Measurements from ENCODE around the gene ISOC2.
"Not testable (repeated sequence)": the region's sequence is repeated elsewhere in the genome, so short reads cannot be mapped to it uniquely, and the experiment has no call there.

DNA sequence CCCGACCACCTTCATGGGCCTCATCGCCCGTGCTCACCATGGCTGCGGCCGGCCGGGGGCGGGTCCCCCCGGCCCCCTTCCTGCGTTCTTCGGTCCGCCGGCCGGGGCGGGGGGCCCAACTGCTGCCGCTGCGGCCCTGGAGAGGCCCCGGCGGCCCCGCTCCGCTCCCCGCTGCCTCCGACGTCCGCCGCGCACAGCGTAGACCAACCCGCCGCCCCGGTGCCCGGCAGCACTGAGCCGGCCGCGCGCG is 54.0 kb downstream of the ISOC2 start, which contains the start of gene UBE2S:
- TF ChIP-seq, protein P1, sequence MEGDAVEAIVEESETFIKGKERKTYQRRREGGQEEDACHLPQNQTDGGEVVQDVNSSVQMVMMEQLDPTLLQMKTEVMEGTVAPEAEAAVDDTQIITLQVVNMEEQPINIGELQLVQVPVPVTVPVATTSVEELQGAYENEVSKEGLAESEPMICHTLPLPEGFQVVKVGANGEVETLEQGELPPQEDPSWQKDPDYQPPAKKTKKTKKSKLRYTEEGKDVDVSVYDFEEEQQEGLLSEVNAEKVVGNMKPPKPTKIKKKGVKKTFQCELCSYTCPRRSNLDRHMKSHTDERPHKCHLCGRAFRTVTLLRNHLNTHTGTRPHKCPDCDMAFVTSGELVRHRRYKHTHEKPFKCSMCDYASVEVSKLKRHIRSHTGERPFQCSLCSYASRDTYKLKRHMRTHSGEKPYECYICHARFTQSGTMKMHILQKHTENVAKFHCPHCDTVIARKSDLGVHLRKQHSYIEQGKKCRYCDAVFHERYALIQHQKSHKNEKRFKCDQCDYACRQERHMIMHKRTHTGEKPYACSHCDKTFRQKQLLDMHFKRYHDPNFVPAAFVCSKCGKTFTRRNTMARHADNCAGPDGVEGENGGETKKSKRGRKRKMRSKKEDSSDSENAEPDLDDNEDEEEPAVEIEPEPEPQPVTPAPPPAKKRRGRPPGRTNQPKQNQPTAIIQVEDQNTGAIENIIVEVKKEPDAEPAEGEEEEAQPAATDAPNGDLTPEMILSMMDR (IDR thresholded peaks at IDR 0.05; ENCODE audit: low read length) = not testable (repeated sequence)
- TF ChIP-seq EZH2 (IDR thresholded peaks at IDR 0.05; ENCODE audit: borderline replicate concordance, low read length) = not testable (repeated sequence)

Data from OCI-LY1 (cell line).